Stimulated activated CD4-positive, alpha-beta T cell treated with anti-CD3 and anti-CD28 coated beads, Interleukin-12 subunit alpha, Interleukin-12 subunit beta, amount 100 ng/mL, for 4 hours (primary cell): ENCODE data around the gene IL27RA.
A peak's percentile ranks its signal among the peaks of the same experiment; 100 is the strongest.

Experiments
- DNase-seq: peaks from one replicate; pipeline ENCODE4 v3.0.0-alpha.2; 2020

IL27RA gene

DNA sequence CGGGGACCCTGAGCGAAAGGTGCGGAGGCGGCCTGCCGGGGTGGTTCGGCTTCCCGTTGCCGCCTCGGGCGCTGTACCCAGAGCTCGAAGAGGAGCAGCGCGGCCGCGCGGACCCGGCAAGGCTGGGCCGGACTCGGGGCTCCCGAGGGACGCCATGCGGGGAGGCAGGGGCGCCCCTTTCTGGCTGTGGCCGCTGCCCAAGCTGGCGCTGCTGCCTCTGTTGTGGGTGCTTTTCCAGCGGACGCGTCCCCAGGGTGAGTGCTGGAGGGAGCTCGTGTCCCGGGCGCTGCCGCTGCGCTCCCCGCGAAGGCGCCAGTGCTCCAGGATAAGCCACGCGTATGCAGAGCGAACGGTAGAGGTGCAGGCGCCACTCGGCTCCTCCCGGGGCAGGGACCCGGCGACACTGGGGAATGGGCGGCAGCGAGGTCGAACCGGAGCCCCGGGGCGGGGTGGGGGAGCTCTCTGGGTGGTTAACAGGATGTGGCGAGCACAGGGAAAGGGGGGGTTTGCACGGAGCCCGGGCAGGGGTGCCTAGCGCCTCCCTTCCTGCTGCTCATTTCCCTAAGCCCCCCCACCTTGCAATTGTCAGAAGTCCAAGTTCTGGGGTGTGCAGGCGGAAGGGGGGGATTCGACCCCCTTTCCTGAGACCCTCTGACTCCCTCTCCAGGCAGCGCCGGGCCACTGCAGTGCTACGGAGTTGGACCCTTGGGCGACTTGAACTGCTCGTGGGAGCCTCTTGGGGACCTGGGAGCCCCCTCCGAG lies at the start of gene IL27RA:
Gene IL27RA (plus strand): TSS at position 44 of the 762 bp plus-strand sequence. CDS start 111 bp downstream, at position 155.
- peak; percentile 80 for DNase-seq

DNA sequence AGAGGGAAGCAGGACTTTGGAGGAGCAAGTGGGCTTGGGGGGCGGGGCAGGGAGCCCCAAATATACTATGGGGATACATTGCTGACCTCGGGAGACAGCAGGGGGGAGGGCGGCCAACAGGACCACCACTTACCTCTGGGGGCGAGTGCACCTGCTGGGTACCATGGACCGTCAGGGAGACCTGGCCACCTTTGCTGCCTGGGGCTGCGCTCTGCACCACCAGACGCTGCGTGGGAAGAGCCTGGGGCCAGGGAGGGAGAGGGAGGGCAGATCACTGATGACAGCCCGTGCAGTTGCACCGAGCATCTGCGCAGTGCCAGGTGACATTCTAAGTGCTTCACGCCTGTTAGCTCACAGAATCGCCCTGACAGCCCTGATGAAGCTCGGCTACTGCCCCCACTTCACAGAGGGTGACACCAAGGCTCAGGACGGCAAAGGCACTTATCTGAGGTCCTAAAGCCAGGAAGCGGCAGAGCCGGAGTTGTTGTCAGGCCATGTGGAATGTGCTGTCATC lies 49.5 kb upstream of the IL27RA start:
- no peak for DNase-seq

DNA sequence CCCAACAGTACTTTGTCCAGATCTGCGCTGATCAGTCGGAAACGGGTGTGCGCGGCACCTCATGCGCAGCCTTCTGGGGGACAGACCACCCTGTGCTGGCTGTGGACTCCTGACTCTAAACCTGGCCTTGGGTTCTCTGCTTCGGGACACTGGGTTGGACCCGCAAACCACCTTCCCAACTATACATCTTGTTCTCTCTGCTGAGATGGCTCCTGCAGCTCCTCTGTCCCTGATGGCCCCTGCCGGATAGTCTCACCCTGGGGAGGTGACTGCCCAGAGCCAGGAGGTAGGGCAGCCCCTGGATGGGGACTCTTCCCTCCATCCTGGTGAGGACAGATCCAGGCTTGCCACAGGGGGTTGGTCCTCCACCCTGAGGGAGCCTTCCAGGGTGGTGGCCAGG lies 48.8 kb upstream of the IL27RA start:
- no peak for DNase-seq

DNA sequence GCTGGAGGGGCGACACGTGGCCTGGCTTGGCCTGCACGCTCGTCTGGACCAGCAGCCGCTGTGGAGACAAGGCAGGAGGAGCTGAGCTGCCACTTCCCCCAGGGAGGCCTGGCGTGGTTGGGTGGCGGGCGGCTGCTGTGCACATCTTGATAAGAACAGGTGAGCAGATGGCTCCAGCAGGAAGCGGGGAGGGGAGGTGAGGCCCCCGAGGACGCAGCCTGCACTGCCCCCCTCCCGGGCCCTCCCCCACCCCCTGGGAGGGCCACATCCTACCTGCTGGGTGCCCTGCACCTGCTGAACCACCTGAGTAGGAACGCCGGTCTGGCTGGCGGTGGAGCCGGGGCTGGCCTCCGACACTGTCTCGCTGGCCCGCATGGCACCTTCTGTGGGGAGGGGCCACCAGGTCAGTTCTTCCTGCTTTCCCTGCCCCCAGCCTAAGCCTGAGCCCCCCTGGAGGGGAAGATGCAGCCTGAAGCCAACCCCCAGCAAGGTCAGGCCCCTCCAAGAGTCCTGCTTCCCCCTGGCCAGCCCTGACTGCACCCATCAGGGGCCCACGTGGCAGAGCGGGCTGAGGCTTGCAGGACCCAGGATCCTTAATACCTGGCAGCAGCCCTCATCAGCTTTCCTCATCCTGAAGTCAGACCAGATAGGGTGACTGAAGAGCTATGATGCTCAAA lies 48.2 kb upstream of the IL27RA start:
- DNase-seq, result peak; percentile 23

DNA sequence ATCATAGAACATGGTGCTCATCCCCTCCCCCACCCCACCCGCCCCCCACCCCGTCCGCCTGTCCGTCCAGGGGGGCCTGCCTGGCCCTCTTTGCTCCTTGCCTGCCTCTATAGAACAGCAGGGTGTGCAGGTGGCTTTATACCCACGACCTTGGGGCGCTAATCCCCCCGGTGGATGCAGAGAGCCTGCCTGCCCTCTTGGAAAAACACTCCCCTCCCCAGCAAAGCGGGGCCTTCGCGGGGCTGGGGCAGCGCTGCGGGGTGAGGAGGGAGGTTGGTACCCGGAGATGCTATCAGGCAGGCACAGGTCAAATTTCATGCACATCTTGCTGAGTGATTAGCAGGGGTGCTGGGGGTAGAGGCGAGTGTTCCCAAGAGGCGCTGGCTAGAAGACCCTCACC lies 47.4 kb upstream of the IL27RA start:
- DNase-seq, result no peak

DNA sequence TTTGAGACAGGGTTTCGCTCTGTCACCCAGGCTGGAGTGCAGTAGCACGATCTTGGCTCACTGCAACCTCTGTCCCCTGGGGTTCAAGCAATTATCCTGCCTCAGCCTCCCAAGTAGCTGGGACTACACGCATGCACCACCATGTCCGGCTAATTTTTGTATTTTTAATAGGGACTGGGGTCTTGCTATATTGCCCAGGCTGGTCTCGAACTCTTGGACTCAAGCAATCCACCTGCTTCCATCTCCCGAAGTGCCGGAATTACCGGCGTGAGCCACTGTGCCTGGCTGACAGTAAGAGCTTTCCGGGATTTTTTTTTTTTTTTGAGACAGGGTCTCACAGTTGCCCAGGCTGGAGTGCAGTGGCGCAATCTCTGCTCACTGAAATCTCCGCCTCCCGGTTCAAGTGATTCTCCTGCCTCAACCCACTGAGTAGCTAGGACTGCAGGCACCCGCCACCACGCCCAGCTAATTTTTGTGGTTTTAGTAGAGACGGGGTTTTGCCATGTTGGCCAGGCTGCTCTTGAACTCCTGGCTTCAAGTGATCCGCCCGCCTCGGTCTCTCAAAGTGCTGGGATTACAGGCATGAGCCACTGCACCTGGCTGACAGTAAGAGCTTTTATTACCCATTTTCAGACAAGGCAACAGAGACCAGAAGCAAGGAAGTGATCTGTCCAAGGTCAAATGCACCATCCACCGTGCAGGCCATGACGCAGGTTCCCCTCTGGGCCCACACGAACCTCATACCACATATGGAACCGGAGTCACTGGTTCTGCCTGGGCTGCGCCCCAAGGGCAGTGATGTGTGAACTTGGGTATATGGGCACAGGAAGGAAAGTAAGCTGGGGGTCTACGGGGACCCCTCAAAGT lies 46.5 kb upstream of the IL27RA start:
- DNase-seq, result no peak

DNA sequence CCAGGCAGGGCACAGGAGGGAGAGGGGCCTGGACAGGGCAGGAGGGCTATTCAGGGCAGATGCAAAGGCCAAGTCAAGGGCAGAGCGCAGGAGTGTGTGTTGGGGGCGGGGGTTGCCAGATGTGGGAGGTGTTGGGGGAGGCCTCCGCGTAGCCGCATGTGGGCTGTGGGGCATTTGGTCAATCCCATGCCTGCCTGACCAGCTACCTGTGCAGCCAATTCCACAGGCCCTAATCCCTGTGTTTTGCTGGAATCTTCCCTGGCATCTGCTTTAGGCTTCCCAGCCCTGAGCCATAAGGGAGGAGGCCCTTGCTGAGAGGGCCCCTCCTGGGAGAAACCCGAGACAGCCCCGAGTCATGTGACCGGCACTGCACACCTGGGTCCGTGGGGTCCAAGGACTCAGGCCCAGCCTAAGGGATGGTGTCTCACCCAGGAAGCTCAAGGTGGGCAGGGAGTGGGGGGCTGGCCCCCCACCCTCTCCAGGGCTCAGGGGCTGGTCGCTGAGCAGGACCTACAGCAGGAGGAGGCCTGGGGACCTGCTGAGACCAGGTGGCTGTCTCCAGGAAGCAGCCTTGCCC lies 45.7 kb upstream of the IL27RA start:
- no peak for DNase-seq

DNA sequence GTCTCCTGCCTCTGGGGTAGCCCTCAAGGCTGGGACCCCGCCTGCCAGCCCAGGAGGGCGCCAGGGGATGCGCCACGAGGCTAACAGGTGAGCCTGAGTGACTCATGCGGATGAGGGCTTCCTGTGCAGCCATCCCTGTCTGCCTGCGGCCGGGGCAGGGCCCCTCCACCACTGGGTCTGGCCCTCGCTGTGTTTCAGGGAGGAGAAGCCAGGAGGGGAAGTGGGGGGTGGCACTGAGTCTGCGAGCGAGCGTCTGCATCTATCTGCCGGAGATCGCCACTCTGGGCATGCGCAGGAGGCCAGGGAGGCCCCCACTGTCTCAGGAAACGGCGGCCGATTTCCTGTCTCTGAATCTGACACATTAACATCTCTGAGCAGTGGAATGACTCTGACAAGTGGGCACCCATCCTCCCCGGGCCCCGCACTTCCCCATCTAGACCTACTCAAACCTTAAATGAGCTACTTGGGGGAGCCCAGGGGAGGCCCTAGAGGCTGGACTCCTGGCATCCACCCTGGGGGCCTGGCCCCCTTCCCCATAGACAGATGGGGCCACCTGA lies 45.1 kb upstream of the IL27RA start:
- peak; percentile 98 for DNase-seq

DNA sequence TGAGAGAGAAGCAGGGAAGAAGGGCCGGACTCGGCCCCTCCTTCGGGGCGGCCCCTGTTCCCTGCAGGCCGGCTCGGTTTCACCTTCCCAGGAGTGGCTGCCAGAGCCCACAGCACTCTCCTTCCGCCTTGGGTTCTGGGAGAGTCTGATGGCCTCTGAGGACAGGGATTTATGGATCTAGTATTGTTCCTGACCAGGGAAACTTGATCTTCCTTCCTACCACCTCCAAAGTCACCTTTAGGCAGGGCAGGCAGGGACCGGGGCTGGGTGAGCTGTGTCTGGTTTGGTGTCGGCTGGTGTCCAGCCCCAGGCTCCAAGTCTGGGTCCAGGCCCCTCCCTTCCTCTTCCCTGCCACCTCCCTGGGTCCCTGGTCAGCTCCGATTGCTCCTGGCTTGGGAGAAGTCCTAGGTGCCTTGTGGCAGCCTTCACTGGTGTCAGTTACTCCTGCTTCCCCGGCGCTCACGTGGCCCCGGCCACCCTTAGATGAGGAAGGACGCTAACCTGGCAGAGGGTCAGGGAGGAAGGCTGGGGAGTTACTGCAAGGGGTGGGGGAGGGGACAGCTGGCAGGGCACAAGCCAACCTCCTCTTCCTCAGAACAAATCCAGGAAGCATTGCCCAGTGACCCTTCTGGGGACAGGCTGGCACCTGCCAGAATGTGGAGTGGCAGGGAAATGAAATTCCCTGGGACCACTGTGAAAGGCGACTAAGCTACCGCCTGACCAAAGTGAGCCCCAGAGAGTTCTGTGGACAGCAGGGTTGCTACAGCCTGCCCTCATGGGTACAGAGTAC lies 44.3 kb upstream of the IL27RA start:
- DNase-seq, result no peak

DNA sequence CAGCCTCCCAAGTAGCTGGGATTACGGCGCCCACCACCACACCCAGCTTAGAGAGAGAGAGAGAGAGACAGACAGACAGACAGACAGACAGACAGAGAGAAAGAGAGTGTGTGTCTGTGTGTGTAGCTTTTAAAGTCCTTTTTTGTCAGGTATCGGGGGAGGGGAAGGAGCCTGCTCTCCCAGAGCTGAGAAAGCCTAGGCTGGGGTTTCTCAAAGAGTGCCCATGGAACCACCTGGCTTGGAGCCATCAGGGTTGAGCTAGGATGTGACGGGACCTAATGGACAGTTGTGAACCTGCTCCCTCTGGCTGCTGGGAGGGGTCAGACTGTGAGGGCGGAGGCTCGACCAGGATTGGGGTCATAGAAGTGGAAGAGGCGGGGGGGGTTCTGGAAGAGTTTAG lies 42.1 kb upstream of the IL27RA start:
- DNase-seq, result no peak

DNA sequence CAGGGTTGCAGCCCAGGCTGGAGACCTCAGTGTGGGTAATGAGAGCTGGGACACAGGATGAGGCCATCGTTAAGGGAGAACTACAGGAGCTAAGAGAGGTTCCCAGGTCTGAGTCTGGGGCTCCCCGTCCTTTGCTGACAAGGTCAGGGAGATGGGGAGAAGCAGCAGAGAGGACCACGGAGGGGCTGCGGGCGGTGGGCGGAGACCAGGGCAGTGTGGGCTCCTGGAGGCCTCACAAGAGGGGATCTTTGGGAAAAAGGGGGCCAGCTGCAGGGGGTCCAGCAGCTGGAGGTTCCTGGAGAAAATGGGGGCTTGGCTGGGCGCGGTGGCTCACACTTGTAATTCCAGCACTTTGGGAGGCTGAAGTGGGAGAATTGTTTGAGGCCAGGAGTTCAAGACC lies 41.5 kb upstream of the IL27RA start:
- DNase-seq, result no peak

DNA sequence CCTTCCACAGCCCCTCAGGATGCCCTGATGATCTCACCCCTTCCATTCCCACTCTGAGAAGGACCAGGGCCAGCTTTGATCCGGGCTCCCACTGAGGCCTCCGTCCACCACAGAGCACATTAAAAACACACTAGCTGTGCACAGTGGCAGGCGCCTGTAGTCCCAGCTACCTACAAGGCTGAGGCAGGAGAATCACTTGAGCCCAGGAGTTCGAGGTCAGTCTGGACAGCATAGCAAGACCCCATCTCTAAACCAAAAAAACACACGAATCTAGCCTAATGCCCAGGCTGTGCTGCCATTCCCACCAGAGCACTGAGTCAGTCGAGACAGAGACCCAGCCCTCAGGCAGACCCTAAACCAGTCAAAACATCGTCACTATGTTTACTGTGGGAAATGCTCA lies 39.5 kb upstream of the IL27RA start:
- DNase-seq, result no peak

DNA sequence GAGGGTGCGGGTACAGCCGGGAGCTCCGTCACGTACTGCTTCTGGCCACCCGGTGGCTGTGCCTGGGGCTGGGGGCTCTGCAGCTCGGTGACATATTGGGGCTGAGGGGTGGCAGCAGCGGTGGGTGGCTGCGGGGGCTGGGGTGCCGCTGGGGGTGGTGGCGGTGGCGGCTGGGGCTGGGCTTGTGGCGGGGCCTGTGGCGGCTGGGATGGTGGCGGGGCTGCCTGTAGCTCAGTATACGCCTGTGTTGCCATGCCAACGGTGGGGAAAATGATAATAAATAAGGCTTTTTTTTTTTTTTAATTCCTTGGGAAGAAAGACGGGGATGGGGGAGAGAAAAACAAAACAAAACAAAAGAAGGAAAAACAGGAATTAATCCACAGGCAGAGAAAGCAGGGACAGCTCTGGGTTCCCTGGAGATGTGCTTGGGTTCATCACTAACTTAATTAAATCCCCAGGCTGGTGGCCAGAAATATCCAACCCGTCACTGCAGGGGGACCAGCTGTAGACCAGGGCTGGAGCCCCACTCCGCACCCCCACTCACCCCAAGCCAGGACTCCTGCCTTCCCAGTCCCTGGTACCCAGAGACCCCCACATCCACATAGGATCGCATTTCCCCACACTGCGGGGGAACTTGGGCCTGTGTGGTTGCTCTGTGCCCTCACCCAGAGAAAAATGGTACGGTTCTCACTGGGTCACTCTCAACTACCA lies 37.8 kb upstream of the IL27RA start:
- no peak for DNase-seq

DNA sequence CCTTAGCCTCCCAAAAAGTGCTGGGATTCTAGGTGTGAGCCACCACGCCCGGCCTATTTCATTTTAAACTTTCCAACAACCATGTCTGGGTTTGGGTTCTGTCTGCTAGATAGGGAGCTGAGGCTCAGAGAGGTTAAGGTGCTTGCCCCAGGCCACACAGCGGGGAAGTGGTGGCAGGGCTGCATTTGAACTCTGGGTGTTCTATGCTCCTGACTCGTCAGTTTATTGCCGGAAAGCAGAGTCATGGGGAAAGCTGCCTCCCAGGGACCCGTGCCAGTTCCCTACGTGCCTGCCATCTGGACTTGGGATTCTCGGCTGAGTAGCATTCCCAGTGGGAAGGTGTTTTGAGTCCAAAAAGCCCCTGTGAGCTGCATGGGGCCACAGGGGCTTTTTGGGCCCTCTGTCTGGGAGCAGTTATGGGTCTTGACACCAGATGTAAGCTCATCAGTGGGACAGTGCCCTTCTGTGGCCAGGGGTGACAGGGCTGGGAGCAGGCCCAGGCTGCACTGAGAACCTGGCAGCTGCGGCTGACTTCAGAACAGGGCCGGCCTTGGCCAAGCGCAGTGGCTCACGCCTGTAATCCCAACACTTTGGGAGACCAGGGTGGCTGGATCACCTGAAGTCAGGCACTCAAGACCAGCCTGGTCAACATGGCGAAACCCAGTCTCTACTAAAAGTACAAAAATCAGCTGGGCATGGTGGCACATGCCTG lies 36.4 kb upstream of the IL27RA start:
- DNase-seq, result no peak

DNA sequence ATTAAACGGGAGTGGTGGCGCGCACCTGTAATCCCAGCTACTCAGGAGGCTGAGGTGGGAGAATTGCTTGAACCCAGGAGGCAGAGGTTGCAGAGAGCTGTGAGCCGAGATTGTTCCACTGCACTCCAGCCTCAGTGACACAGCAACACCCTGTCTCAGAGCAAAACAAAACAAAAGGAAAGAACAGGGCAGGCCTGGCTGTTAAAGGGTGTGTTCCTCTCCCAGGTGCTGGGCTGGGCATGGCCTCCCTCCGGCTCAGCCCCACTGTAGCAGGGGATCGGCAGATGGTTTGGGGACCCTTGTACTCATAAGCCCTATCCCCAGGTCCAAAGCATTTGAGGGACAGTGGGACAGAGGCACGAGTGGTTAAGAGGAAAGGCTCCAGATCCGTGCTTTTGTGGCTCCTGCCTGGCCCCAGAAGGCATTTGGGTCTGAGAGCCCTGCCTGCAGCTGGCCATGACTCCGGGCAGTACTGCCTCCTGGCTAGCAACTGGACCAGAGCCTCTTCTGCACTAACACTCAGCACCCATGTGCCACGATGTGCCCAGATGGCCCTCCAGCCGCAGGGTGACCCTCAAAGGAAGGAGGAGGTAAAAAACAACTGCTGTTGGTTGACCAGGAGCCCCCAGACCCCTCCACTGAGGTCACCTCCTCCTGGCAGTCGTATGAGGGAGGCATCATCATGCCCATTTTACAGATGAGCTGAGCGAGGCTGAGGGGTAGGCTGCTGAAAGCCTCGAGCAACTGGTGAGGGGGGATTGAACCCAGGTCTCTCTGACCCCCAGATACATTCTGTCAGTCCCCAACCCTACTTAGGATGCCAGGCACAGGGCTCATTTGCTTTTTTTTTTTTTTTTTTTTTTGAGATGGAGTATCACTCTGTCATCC lies 35.4 kb upstream of the IL27RA start:
- DNase-seq, result no peak

DNA sequence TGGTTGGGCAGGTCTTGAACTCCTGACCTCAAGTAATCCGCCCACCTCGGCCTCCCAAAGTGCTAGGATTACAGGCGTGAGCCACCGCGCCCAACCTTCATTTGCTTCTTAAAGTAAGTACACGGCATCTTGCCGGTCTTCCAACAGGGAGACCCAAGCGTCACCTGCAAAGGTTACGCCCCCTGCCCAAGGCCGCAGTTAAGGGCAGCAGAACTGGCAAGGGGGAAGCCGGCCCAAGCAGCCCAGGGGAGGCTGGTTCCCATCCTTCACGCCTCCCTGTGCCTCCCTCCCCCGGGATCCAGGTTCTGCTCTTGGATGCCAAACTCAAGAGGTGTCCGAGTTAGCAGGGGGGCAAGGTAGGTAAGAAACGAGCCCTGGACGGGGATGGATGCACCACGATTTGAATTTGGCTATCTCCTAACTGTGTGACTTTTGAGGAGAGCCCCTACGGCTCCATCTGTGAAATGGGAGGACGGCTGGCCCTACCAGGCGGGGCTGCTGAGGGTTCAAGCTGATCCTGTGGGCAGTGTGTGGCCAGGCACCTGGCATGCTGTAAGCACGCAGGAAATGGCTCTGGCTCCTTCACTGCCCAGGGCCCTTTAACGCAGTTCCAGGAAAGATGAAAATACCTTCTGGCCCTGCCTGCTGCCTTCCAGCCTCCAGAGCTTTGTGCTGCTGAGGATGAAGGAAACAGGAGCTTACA lies 34.5 kb upstream of the IL27RA start:
- no peak for DNase-seq

DNA sequence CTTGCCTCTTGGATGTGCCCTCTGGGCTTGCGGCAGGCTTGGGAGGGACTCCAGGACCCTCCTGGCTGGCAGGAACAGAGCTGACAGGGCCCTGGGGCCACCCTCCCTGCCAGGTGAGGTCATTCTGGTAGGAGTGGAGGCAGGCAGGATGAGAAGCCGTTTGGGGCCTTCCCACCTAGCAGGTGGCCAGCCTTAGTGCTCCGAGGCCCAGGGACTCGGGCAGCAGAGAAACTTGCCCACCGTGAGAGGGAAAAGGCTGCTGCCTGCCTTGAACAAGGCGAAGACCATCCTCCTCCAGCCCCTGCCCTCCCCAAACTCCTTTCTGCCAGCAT lies 34.0 kb upstream of the IL27RA start:
- DNase-seq, result no peak

DNA sequence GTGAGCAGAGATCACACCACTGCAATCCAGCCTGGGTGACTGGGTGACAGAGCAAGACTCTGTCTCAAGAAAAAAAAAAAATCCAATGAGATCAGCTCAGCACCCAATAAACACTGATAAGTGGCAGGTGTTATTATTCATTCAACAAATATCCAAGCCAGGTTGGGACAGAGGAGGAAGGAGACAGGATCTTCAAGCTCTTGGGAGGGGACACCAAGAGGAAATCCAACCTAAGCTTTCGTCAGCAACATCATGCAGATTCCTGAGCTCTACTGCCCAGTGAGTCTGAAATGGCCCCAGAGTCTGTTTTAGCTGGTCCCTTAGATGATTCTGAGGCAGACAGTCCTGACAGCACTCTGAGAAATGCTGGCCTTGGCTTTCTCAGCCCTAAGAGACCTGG lies 33.1 kb upstream of the IL27RA start:
- DNase-seq, result no peak

DNA sequence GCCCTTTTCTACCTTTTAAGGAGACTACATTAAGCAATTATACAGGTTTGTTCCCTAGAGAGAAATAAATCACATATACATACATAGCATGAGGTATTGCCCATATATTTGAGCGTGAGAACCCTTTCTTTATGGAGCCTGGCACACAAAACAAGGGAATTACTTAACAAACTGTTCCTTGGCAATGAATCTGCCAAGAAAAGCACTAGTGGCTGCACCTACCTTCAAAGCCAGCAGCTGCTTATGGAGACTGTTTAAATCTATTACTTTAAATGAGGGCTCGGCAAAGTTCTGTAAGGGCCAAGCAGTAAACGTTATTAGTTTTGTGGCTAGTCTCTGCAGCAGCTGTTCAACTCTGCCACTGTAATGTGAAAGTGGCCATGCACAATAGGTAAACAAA lies 32.5 kb upstream of the IL27RA start:
- no peak for DNase-seq
